ENCODE measurements around the gene SF3B4. TPM values are rescaled to one million over a fixed set of nuclear protein-coding genes. Genes with fewer than 3 reads are reported as not detected.

Gene SF3B4
- total and polyA plus RNA-seq, 2 of the 13 experiments (the other 11 are each of a cell fraction or from before 2014, with no cell fraction given) = 13.8 to 14.8 TPM

GRCh38 chr1:149887456-149888246 lies 40.0 kb downstream of the SF3B4 start (continued):
- TF ChIP-seq CBFB (CRISPR knock-in tag; IDR thresholded peaks at IDR 0.05) (no peak), ATF7 (IDR thresholded peaks at IDR 0.05) (no peak), ATF7 (CRISPR knock-in tag; IDR thresholded peaks at IDR 0.05) (no peak), FIP1L1 (IDR thresholded peaks at IDR 0.05; ENCODE audit: borderline replicate concordance, insufficient read depth, low read depth, low read length) (0 out of 2 replicates have a peak, but pooled peaks have one; percentile 98), FOXM1 (CRISPR knock-in tag; IDR thresholded peaks at IDR 0.05) (peak; percentile 10; the same call in 1 of the 2 replicates), ZNF605 (CRISPR knock-in tag; IDR thresholded peaks at IDR 0.05) (no peak; the same call in 1 of the 2 replicates), PATZ1 (CRISPR knock-in tag; IDR thresholded peaks at IDR 0.05) (peak; percentile 8; the same call in 1 of the 2 replicates), MXD1 (CRISPR knock-in tag; IDR thresholded peaks at IDR 0.05) (no peak), FOXP1 (IDR thresholded peaks at IDR 0.05) (no peak), FOXP1 (CRISPR knock-in tag; IDR thresholded peaks at IDR 0.05) (no peak), ZNF639 (CRISPR knock-in tag; conservative IDR thresholded peaks at IDR 0.05) (no peak), ZNF772 (CRISPR knock-in tag; IDR thresholded peaks at IDR 0.05) (no peak), CHD4 (IDR thresholded peaks at IDR 0.05; ENCODE audit: borderline replicate concordance, low read length) (no peak), MBNL3 (CRISPR knock-in tag; conservative IDR thresholded peaks at IDR 0.05) (no peak), ZNF160 (CRISPR knock-in tag; IDR thresholded peaks at IDR 0.05) (0 out of 2 replicates have a peak, but pooled peaks have one; percentile 59), TAF15 (IDR thresholded peaks at IDR 0.05; ENCODE audit: low read depth, low read length, poor library complexity, severe bottlenecking) (peak; percentile 68), TGIF2 (CRISPR knock-in tag; IDR thresholded peaks at IDR 0.05) (no peak), PAWR (CRISPR knock-in tag; IDR thresholded peaks at IDR 0.05; ENCODE audit: borderline replicate concordance) (no peak), KDM2A (CRISPR knock-in tag; IDR thresholded peaks at IDR 0.05; ENCODE audit: borderline replicate concordance, low read depth) (peak; percentile 48; the same call in 1 of the 2 replicates), CERS6 (CRISPR knock-in tag; IDR thresholded peaks at IDR 0.05) (no peak), TAF1 (CRISPR knock-in tag; IDR thresholded peaks at IDR 0.05) (peak; percentile 58; the same call in 1 of the 2 replicates), ZEB1 (IDR thresholded peaks at IDR 0.05; ENCODE audit: insufficient replicate concordance, low read depth) (peak; percentile 39), ZBTB34 (CRISPR knock-in tag; IDR thresholded peaks at IDR 0.05) (no peak)

Data from HepG2 (cell line).